ENCODE data around the gene CCDC85C. TPM values are rescaled to one million over a fixed set of nuclear protein-coding genes. Genes with fewer than 3 reads are reported as not detected.

CCDC85C gene
- polyA plus RNA-seq, 1 experiment = 7.2 TPM

- DNase-seq (ENCODE audit: low read depth, low spot score) = no peak
- CTCF ChIA-PET = no interaction called here
- Histone ChIP-seq H3K27ac (ENCODE audit: low read depth, low read length) (no peak overlapping the region), H3K27me3 (ENCODE audit: control insufficient read depth, insufficient read depth, low read length) (no peaks in the 10 kb centered on the region), H3K9me3 (ENCODE audit: control insufficient read depth, insufficient read depth, low read length) (no peaks in the 10 kb centered on the region), H3K4me3 (ENCODE audit: low read depth, low read length) (no peak overlapping the region)
- TF ChIP-seq CTCF (IDR thresholded peaks at IDR 0.05; ENCODE audit: low read depth, low read length) = no peak
- POLR2A ChIA-PET = no interaction called here
Observed at GRCh38 chr14:99596071-99596627, 7.9 kb downstream of the CCDC85C start.

GRCh38 chr14:99595524-99595923 lies 8.5 kb downstream of the CCDC85C start:
- H3K27ac ChIP-seq (ENCODE audit: low read depth, low read length) = no peak overlapping the region
- CTCF ChIA-PET = interaction anchor here (2.1 kb wide), 1 partner anchor 33 kb away, joined by 8 read pairs; no protein-coding TSS in a partner anchor
- POLR2A ChIA-PET = no interaction called here
- no peaks in the 10 kb centered on the region for H3K27me3 ChIP-seq (ENCODE audit: control insufficient read depth, insufficient read depth, low read length)
- no peaks in the 10 kb centered on the region for H3K9me3 ChIP-seq (ENCODE audit: control insufficient read depth, insufficient read depth, low read length)
- DNase-seq (ENCODE audit: low read depth, low spot score) = no peak
- no peak for TF ChIP-seq CTCF (IDR thresholded peaks at IDR 0.05; ENCODE audit: low read depth, low read length)
- H3K4me3 ChIP-seq (ENCODE audit: low read depth, low read length) = no peak overlapping the region

GRCh38 chr14:99595034-99595433 lies 9.0 kb downstream of the CCDC85C start:
- no peak for TF ChIP-seq CTCF (IDR thresholded peaks at IDR 0.05; ENCODE audit: low read depth, low read length)
- POLR2A ChIA-PET = interaction anchor here (2.4 kb wide), 1 partner anchor 9 kb away, joined by 7 read pairs; the partner anchor contains the start of gene CCDC85C
- CTCF ChIA-PET = interaction anchor here (0.6 to 2.1 kb wide), 4 partner anchors 15 to 90 kb away, joined by 3 to 8 read pairs (median 4); no protein-coding TSS in a partner anchor
- DNase-seq (ENCODE audit: low read depth, low spot score) = no peak
- Histone ChIP-seq H3K27ac (ENCODE audit: low read depth, low read length) (no peak overlapping the region), H3K9me3 (ENCODE audit: control insufficient read depth, insufficient read depth, low read length) (no peaks in the 10 kb centered on the region), H3K27me3 (ENCODE audit: control insufficient read depth, insufficient read depth, low read length) (no peaks in the 10 kb centered on the region), H3K4me3 (ENCODE audit: low read depth, low read length) (no peak overlapping the region)

GRCh38 chr14:99593971-99594841 lies 9.8 kb downstream of the CCDC85C start:
- Histone ChIP-seq H3K4me3 (ENCODE audit: low read depth, low read length) (no peak overlapping the region), H3K27me3 (ENCODE audit: control insufficient read depth, insufficient read depth, low read length) (no peaks in the 10 kb centered on the region), H3K9me3 (ENCODE audit: control insufficient read depth, insufficient read depth, low read length) (no peaks in the 10 kb centered on the region), H3K27ac (ENCODE audit: low read depth, low read length) (no peak overlapping the region)
- POLR2A ChIA-PET = interaction anchor here (2.4 kb wide), 1 partner anchor 9 kb away, joined by 7 read pairs; the partner anchor contains the start of gene CCDC85C
- DNase-seq (ENCODE audit: low read depth, low spot score) = no peak
- CTCF ChIA-PET = interaction anchor here (0.6 to 2.1 kb wide), 4 partner anchors 15 to 90 kb away, joined by 3 to 8 read pairs (median 4); no protein-coding TSS in a partner anchor
- no peak for TF ChIP-seq CTCF (IDR thresholded peaks at IDR 0.05; ENCODE audit: low read depth, low read length)

Data from AG04450 (cell line).